CD4-positive, alpha-beta T cell (primary cell): ENCODE results near the gene PDZK1. TPM values are rescaled to one million over a fixed set of nuclear protein-coding genes. Genes with fewer than 3 reads are reported as not detected.
A peak's percentile ranks its signal among the peaks of the same experiment; 100 is the strongest.

Experiments
- ATAC-seq: fragments of 200-7000 bp; cut with Tn5 transposase; one replicate; pipeline ENCODE4 v1.10.0; 2022; ENCODE audit warnings: mild to moderate bottlenecking; ENCODE audit not compliant: poor library complexity
- CTCF ChIA-PET: fragments of 350-600 bp; sonication (Branson Sonifier 250); formaldehyde crosslinking; loops from one replicate; lab custom pipeline; 2021; ENCODE audit warnings: antibody characterized with exemption, inconsistent platforms; lab: Charles Lee
- POLR2A ChIA-PET: fragments of 350-600 bp; sonication (Branson Sonifier 250); formaldehyde crosslinking; loops from one replicate; lab custom pipeline; 2021; ENCODE audit warnings: antibody characterized with exemption, inconsistent platforms; lab: Charles Lee
- DNase-seq, 14 experiments: peaks; one replicate each; pipeline ENCODE4 v3.0.0-alpha.2; 2013 to 2020; ENCODE audit warnings: mixed read lengths in 2 of 14
- H3K27ac ChIP-seq, 2 donors: one replicate each; pipeline versions ENCODE4 v1.5.1 to v1.7.0; 2013; ENCODE audit warnings: low read length in 2 of 2, low read depth in 1 of 2, mild to moderate bottlenecking in 1 of 2
- H3K27me3 ChIP-seq, 2 experiments: 1 replicate in 1 of 2; 2 replicates in 1 of 2; pipeline versions ENCODE4 v1.6.1 to v1.7.0; 2013; ENCODE audit warnings: low read length in 2 of 2, control low read depth in 1 of 2, mild to moderate bottlenecking in 1 of 2, moderate library complexity in 1 of 2; ENCODE audit not compliant: insufficient read depth in 2 of 2, control insufficient read depth in 1 of 2
- H3K36me3 ChIP-seq: one replicate; pipeline ENCODE4 v1.6.1; 2013; ENCODE audit warnings: low read length, control low read depth; ENCODE audit not compliant: insufficient read depth
- H3K4me1 ChIP-seq: one replicate; pipeline ENCODE4 v1.6.1; 2013; ENCODE audit warnings: low read length, control low read depth; ENCODE audit not compliant: insufficient read depth
- H3K4me3 ChIP-seq: one replicate; pipeline ENCODE4 v1.5.1; 2013; ENCODE audit warnings: mild to moderate bottlenecking, low read length, moderate library complexity
- H3K9me3 ChIP-seq, 2 experiments: 1 replicate in 1 of 2; 2 replicates in 1 of 2; pipeline versions ENCODE4 v1.6.1 to v1.7.0; 2013; ENCODE audit warnings: low read length in 2 of 2, mild to moderate bottlenecking in 2 of 2, control low read depth in 1 of 2, moderate library complexity in 1 of 2; ENCODE audit not compliant: control insufficient read depth in 1 of 2, insufficient read depth in 1 of 2
- H3K27ac Mint-ChIP-seq: one replicate; pipeline ENCODE4 v1.8.0; 2020; ENCODE audit warnings: mixed read lengths
- H3K27me3 Mint-ChIP-seq: one replicate; pipeline ENCODE4 v1.8.0; 2021; ENCODE audit warnings: mixed read lengths
- H3K36me3 Mint-ChIP-seq: one replicate; pipeline ENCODE4 v1.8.0; 2021; ENCODE audit warnings: low read depth, mixed read lengths
- H3K4me1 Mint-ChIP-seq: one replicate; pipeline ENCODE4 v1.8.0; 2021; ENCODE audit warnings: low read depth, mixed read lengths
- H3K4me3 Mint-ChIP-seq: one replicate; pipeline ENCODE4 v1.8.0; 2020; ENCODE audit warnings: mild to moderate bottlenecking, mixed read lengths
- H3K9me3 Mint-ChIP-seq: one replicate; pipeline ENCODE4 v1.8.0; 2020; ENCODE audit warnings: mixed read lengths
- CTCF ChIP-seq: fragments of 200-600 bp; IDR thresholded peaks from one replicate; pipeline ENCODE4 v1.8.0; 2022; ENCODE audit warnings: antibody characterized with exemption, mild to moderate bottlenecking
- intact Hi-C, 2 experiments: fragments of 100-400 bp; cut with DNase I in 1 of 2; cut with micrococcal nuclease in 1 of 2; formaldehyde crosslinking; loops; one replicate each; pipeline versions ENCODE4 v1.15.1 to v1.9.0; 2023 to 2025; cut with DNase I, micrococcal nuclease
- total RNA-seq, 174 experiments: library from RNA in 2 of 174; stranded (reverse) in 2 of 174; gene quantifications; one replicate each; pipeline ENCODE4 v1.2.3 and lab custom pipeline; 2021 to 2026

The PDZK1 gene
- total RNA-seq, 2 experiments from 2014 or later = not detected

- ChIA-PET CTCF (no interaction called here), POLR2A (no interaction called here)
- H3K9me3 ChIP-seq = no peaks in the 10 kb centered on the region
- Mint-ChIP-seq H3K27me3 (no peaks in the 10 kb centered on the region), H3K4me3 (no peak overlapping the region), H3K4me1 (peaks cover 2% of the 10 kb centered on the region), H3K9me3 (no peaks in the 10 kb centered on the region), H3K27ac (no peak overlapping the region), H3K36me3 (no peaks in the 10 kb centered on the region)
- DNase-seq (no peak), ATAC-seq (no peak)
- H3K4me3 ChIP-seq = no peak overlapping the region
- no peaks in the 10 kb centered on the region for H3K36me3 ChIP-seq
- no peak for TF ChIP-seq CTCF
- no peak overlapping the region for H3K27ac ChIP-seq
- no peaks in the 10 kb centered on the region for H3K27me3 ChIP-seq
- peaks cover 3% of the 10 kb centered on the region for H3K4me1 ChIP-seq
- intact Hi-C loops = no loop called here
These were observed 11.1 kb downstream of the PDZK1 start for GRCh38 chr1:145695821-145696629.

- H3K4me1 ChIP-seq = peaks cover 26% of the 10 kb centered on the region
- ATAC-seq = no peak
- POLR2A ChIA-PET = no interaction called here
- no peak for TF ChIP-seq CTCF
- no peak for DNase-seq
- no peak overlapping the region for H3K4me3 Mint-ChIP-seq
- H3K4me1 Mint-ChIP-seq = peaks cover 20% of the 10 kb centered on the region
- H3K27me3 ChIP-seq = no peaks in the 10 kb centered on the region
- CTCF ChIA-PET = no interaction called here
- no peaks in the 10 kb centered on the region for H3K36me3 ChIP-seq
- H3K9me3 ChIP-seq = no peaks in the 10 kb centered on the region
- no peak overlapping the region for H3K27ac Mint-ChIP-seq
- H3K4me3 ChIP-seq = no peak overlapping the region
- no peak overlapping the region for H3K27ac ChIP-seq
- intact Hi-C loops = no loop called here
- no peaks in the 10 kb centered on the region for H3K27me3 Mint-ChIP-seq
- H3K9me3 Mint-ChIP-seq = no peaks in the 10 kb centered on the region
- H3K36me3 Mint-ChIP-seq = no peaks in the 10 kb centered on the region
These were observed 14.3 kb downstream of the PDZK1 start for GRCh38 chr1:145692785-145693443.

- ATAC-seq = peak; percentile 61
- H3K4me3 Mint-ChIP-seq = peak overlapping the region; percentile 35
- H3K27ac Mint-ChIP-seq = peak overlapping the region; percentile 63
- no peaks in the 10 kb centered on the region for H3K36me3 Mint-ChIP-seq
- Histone ChIP-seq H3K4me3 (no peak overlapping the region), H3K27ac (peak overlapping the region in 1 of 2 donors; percentile 18), H3K9me3 (no peaks in the 10 kb centered on the region), H3K4me1 (peaks cover 26% of the 10 kb centered on the region), H3K27me3 (no peaks in the 10 kb centered on the region), H3K36me3 (no peaks in the 10 kb centered on the region)
- CTCF ChIA-PET = no interaction called here
- peak in 6 of 14 experiments; percentile 3 to 82 (median 35) for DNase-seq
- intact Hi-C loops = no loop called here
- H3K4me1 Mint-ChIP-seq = peaks cover 20% of the 10 kb centered on the region
- POLR2A ChIA-PET = no interaction called here
- TF ChIP-seq CTCF = no peak
- H3K9me3 Mint-ChIP-seq = no peaks in the 10 kb centered on the region
- H3K27me3 Mint-ChIP-seq = no peaks in the 10 kb centered on the region
These were observed 16.3 kb downstream of the PDZK1 start for GRCh38 chr1:145690587-145691558.
